Tibial nerve (tissue), 4 donors: ENCODE results near the gene VLDLR. TPM values are rescaled to one million over a fixed set of nuclear protein-coding genes. Genes with fewer than 3 reads are reported as not detected.

Experiments used
- DNase-seq, 2 donors: peaks; one replicate each; pipeline ENCODE4 v3.0.0-alpha.2; 2019; ENCODE audit warnings: low spot score in 2 of 2
- H3K27ac ChIP-seq, 4 donors: fragments of 200-600 bp; sonication (generic) in 3 of 4; one replicate each; pipeline ENCODE4 v1.5.1; 2017 to 2019; ENCODE audit warnings: mild to moderate bottlenecking in 1 of 4
- H3K27me3 ChIP-seq, 2 donors: fragments of 200-600 bp; sonication (generic) in 1 of 2; one replicate each; pipeline versions ENCODE4 v1.5.1 to v1.6.0; 2017 to 2019
- H3K36me3 ChIP-seq, 3 donors: fragments of 200-600 bp; sonication (generic); one replicate each; pipeline ENCODE4 v1.5.1; 2018 to 2019
- H3K4me1 ChIP-seq, 4 donors: fragments of 200-600 bp; sonication (generic) in 3 of 4; one replicate each; pipeline ENCODE4 v1.5.1; 2017 to 2019
- H3K4me3 ChIP-seq, 4 donors: fragments of 200-600 bp; sonication (generic) in 3 of 4; one replicate each; pipeline ENCODE4 v1.5.1; 2017 to 2019; ENCODE audit warnings: mild to moderate bottlenecking in 1 of 4, moderate library complexity in 1 of 4
- H3K9me3 ChIP-seq, 4 donors: fragments of 200-600 bp; sonication (generic) in 3 of 4; one replicate each; pipeline ENCODE4 v1.5.1; 2017 to 2019
- EP300 ChIP-seq, 2 donors: sonication (generic); formaldehyde crosslinking; IDR thresholded peaks; one replicate each; pipeline ENCODE4 v1.6.1; 2017; ENCODE audit warnings: antibody characterized with exemption in 2 of 2, mild to moderate bottlenecking in 1 of 2
- POLR2A ChIP-seq, 2 donors: fragments of 450-650 bp; IDR thresholded peaks; one replicate each; pipeline ENCODE4 v1.6.1; 2017; ENCODE audit warnings: antibody characterized with exemption in 2 of 2, mild to moderate bottlenecking in 2 of 2, moderate library complexity in 2 of 2
- WGBS, 2 donors: methylation state at CpG; one replicate each; pipeline ENCODE4 v1.1.5; 2018; 5-methylcytosine and 5-hydroxymethylcytosine counted together
- total RNA-seq, 4 donors: library from RNA; depleted of rRNA; stranded (reverse); fragments of >200 nt; gene quantifications; one replicate each; pipeline ENCODE4 v1.1.0, GENCODE V29; 2016
- TF ChIP-seq, protein P1 (sequence below), 5 experiments: fragments of 200-600 bp in 3 of 5; fragments of 450-650 bp in 2 of 5; sonication (generic) in 3 of 5; IDR thresholded peaks; one replicate each; pipeline ENCODE4 v1.5.1; 2016 to 2019; ENCODE audit warnings: antibody characterized with exemption in 5 of 5, mild to moderate bottlenecking in 3 of 5, moderate library complexity in 2 of 5

The VLDLR gene
- total RNA-seq, 4 donors from 2014 or later: 9.0 to 14.0 (median 11.1) TPM

- H3K4me3 ChIP-seq: no peak overlapping the region
- H3K27me3 ChIP-seq: no peaks in the 10 kb centered on the region
- TF ChIP-seq POLR2A (IDR thresholded peaks at IDR 0.05) (no peak), EP300 (IDR thresholded peaks at IDR 0.05) (no peak)
- TF ChIP-seq, protein P1, sequence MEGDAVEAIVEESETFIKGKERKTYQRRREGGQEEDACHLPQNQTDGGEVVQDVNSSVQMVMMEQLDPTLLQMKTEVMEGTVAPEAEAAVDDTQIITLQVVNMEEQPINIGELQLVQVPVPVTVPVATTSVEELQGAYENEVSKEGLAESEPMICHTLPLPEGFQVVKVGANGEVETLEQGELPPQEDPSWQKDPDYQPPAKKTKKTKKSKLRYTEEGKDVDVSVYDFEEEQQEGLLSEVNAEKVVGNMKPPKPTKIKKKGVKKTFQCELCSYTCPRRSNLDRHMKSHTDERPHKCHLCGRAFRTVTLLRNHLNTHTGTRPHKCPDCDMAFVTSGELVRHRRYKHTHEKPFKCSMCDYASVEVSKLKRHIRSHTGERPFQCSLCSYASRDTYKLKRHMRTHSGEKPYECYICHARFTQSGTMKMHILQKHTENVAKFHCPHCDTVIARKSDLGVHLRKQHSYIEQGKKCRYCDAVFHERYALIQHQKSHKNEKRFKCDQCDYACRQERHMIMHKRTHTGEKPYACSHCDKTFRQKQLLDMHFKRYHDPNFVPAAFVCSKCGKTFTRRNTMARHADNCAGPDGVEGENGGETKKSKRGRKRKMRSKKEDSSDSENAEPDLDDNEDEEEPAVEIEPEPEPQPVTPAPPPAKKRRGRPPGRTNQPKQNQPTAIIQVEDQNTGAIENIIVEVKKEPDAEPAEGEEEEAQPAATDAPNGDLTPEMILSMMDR (IDR thresholded peaks at IDR 0.05): no peak
- DNase-seq: no peak
- WGBS, 2 donors: 60 to 68% methylated on average over 2 of the region's 2 CpGs
- no peaks in the 10 kb centered on the region for H3K36me3 ChIP-seq
- no peaks in the 10 kb centered on the region for H3K9me3 ChIP-seq
- no peak overlapping the region for H3K27ac ChIP-seq
- H3K4me1 ChIP-seq: peaks cover 0 to 4% (median 0%) of the 10 kb centered on the region in 4 donors
These were observed 9.6 kb upstream of the VLDLR start for GRCh38 chr9:2611961-2612360.

GRCh38 chr9:2613730-2614271, 7.8 kb upstream of the VLDLR start:
- DNase-seq: no peak
- Histone ChIP-seq H3K27me3 (no peaks in the 10 kb centered on the region), H3K4me1 (peaks cover 0 to 4% (median 0%) of the 10 kb centered on the region in 4 donors), H3K27ac (no peak overlapping the region), H3K4me3 (no peak overlapping the region), H3K36me3 (no peaks in the 10 kb centered on the region), H3K9me3 (no peaks in the 10 kb centered on the region)
- 84 to 90% methylated on average over 3 of the region's 3 CpGs for WGBS, 2 donors
- TF ChIP-seq, protein P1 (IDR thresholded peaks at IDR 0.05): no peak
- TF ChIP-seq POLR2A (IDR thresholded peaks at IDR 0.05) (no peak), EP300 (IDR thresholded peaks at IDR 0.05) (no peak)

- no peaks in the 10 kb centered on the region for H3K27me3 ChIP-seq
- H3K4me1 ChIP-seq: peaks cover 0 to 4% (median 0%) of the 10 kb centered on the region in 4 donors
- H3K36me3 ChIP-seq: no peaks in the 10 kb centered on the region
- no peak overlapping the region for H3K4me3 ChIP-seq
- H3K9me3 ChIP-seq: no peaks in the 10 kb centered on the region
- H3K27ac ChIP-seq: no peak overlapping the region
- DNase-seq: no peak
- TF ChIP-seq EP300 (IDR thresholded peaks at IDR 0.05) (no peak), POLR2A (IDR thresholded peaks at IDR 0.05) (no peak)
- TF ChIP-seq, protein P1 (IDR thresholded peaks at IDR 0.05): no peak
- WGBS, 2 donors: 67 to 75% methylated on average over 7 of the region's 7 CpGs
These were observed 6.1 kb upstream of the VLDLR start for GRCh38 chr9:2615497-2615896.

DNA sequence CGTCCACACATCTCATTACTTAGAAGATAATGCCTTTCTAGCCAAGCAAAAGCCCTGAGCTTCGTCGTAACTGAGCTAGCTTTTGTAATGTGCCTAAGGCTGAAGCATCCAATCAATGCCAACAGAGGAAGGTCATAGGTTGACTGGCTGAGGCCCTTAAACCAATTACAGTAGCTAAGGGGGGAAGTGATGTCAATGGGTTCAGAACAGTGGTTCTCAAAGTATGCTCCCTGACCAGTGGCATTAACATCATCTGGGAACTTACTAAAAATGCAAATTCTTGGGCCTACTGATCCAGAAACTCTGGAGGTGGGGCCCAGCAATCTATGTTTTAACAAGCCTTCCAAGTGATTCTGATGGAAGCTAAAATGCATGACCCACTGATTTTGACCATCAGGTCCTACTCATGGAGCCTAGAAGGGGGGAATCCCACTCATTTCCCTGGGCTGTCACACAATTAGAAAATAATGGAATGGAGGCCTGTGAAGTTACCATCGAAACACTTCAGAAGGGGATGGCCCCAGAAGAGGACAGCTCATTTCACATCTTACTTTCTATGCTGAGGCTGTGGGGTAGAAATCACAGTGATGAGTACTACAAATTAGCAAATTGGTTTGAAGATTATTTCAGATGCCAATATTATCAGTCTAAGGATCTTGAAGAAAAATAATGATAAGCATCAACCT, 4.8 kb upstream of the VLDLR start:
- no peak for DNase-seq
- H3K27ac ChIP-seq: no peak overlapping the region
- no peak overlapping the region for H3K4me3 ChIP-seq
- H3K9me3 ChIP-seq: no peaks in the 10 kb centered on the region
- WGBS, 2 donors: 93 to 95% methylated on average over 4 of the region's 4 CpGs
- H3K36me3 ChIP-seq: no peaks in the 10 kb centered on the region
- peaks cover 0 to 17% (median 0%) of the 10 kb centered on the region in 4 donors for H3K4me1 ChIP-seq
- TF ChIP-seq, protein P1 (IDR thresholded peaks at IDR 0.05): no peak
- TF ChIP-seq EP300 (IDR thresholded peaks at IDR 0.05) (no peak), POLR2A (IDR thresholded peaks at IDR 0.05) (no peak)
- peaks cover 0 to 7% of the 10 kb centered on the region in 2 donors for H3K27me3 ChIP-seq

DNA sequence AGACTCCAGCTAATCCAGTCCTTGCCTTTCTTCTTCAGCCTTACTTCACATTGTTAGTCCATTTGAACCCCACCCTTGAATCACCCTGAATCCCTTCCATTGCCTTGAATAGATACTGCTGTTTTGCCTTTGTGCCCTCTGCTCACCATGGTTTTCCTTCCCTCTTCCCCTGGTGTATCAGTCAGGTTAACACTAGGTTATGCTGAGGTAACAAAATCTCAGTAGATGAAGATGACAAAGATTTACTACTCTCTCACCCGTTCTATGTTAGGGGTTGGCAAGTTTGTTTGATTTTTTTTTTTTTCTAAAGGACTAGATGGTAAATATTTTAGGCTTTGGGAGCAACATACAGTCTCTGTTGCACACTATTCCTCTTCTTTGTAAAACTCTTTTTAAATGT, 3.3 kb upstream of the VLDLR start:
- Histone ChIP-seq H3K27me3 (peaks cover 0 to 18% of the 10 kb centered on the region in 2 donors), H3K4me1 (peaks cover 0 to 27% (median 7%) of the 10 kb centered on the region in 4 donors), H3K36me3 (no peaks in the 10 kb centered on the region), H3K9me3 (no peaks in the 10 kb centered on the region), H3K27ac (no peak overlapping the region), H3K4me3 (no peak overlapping the region)
- no peak for DNase-seq
- TF ChIP-seq EP300 (IDR thresholded peaks at IDR 0.05): no peak
- TF ChIP-seq, protein P1 (IDR thresholded peaks at IDR 0.05): no peak
- no peak for TF ChIP-seq POLR2A (IDR thresholded peaks at IDR 0.05)
- WGBS, 2 donors: 90 to 97% methylated on average over 1 of the region's 1 CpG
